Activated naive CD8-positive, alpha-beta T cell treated with anti-CD3 and anti-CD28 coated beads, Interleukin-2, amount 50 U/mL, for 24 hours (primary cell): ENCODE data around the gene SLC30A1.
"Not testable (repeated sequence)": the region's sequence is repeated elsewhere in the genome, so short reads cannot be mapped to it uniquely, and the experiment has no call there.

Experiments
- ATAC-seq: fragments of 150-1000 bp; cut with Tn5 transposase; one replicate; pipeline ENCODE4 v1.10.0; 2021
- DNase-seq: peaks from one replicate; pipeline ENCODE4 v3.0.0; 2021
- H3K27ac Mint-ChIP-seq: one replicate; pipeline ENCODE4 v1.8.0; 2021; ENCODE audit warnings: mild to moderate bottlenecking, mixed read lengths
- H3K27me3 Mint-ChIP-seq: one replicate; pipeline ENCODE4 v1.8.0; 2021; ENCODE audit warnings: mixed read lengths
- H3K36me3 Mint-ChIP-seq: one replicate; pipeline ENCODE4 v1.8.0; 2021; ENCODE audit warnings: low read depth, mixed read lengths
- H3K4me1 Mint-ChIP-seq: one replicate; pipeline ENCODE4 v1.8.0; 2021; ENCODE audit warnings: mixed read lengths
- H3K4me3 Mint-ChIP-seq: one replicate; pipeline ENCODE4 v1.8.0; 2021; ENCODE audit warnings: mild to moderate bottlenecking, moderate library complexity, mixed read lengths
- H3K9me3 Mint-ChIP-seq: one replicate; pipeline ENCODE4 v1.8.0; 2021; ENCODE audit warnings: mixed read lengths

Gene SLC30A1

GRCh38 chr1:211553549-211553948, 25.4 kb downstream of the SLC30A1 start:
- no peaks in the 10 kb centered on the region for H3K4me1 Mint-ChIP-seq
- ATAC-seq (no peak), DNase-seq (no peak)
- no peaks in the 10 kb centered on the region for H3K36me3 Mint-ChIP-seq
- no peaks in the 10 kb centered on the region for H3K9me3 Mint-ChIP-seq
- H3K27ac Mint-ChIP-seq, result no peak overlapping the region
- peaks cover 5% of the 10 kb centered on the region for H3K27me3 Mint-ChIP-seq
- no peak overlapping the region for H3K4me3 Mint-ChIP-seq

DNA sequence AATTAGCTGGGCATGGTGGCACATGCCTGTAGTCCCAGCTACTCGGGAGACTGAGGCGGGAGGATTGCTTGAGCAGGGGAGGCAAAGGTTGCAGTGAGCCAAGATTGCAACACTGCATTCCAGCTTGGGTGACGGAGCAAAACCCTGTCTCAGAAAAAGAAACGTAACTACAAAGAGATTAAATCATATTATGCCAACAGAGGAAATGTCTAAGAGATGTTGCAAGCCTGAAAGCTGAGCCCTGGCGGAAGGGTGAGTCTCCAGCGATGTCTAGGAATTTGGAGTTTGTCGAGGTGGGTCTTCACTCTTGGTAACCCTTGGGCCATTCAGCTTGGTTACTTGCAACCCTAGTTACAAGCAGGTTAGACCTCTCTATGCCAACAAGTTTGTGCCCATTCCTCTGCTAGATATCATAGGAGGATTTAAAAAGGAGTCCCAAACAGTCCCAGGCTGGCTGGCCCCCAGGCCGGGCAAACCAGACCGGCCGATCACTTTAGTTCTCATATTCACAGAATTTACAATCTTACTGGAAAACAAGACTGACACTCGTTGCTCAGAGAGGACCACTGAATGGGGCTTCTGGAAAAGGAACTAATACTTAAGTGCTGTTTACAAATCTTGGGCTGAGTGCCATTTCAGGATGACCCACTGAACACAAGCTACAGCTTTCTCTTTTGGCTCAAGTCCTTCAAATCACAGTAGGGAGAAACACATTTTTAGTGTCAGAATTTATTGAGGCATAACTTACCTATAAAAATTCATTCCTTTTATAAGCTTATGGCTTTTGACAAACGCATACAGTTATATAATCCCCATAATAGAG, 27.1 kb downstream of the SLC30A1 start:
- Mint-ChIP-seq H3K36me3 (no peaks in the 10 kb centered on the region), H3K4me1 (no peaks in the 10 kb centered on the region), H3K9me3 (no peaks in the 10 kb centered on the region), H3K27me3 (peaks cover 5% of the 10 kb centered on the region), H3K4me3 (no peak overlapping the region), H3K27ac (no peak overlapping the region)
- DNase-seq, result no peak
- ATAC-seq, result no peak

- no peaks in the 10 kb centered on the region for H3K36me3 Mint-ChIP-seq
- no peak overlapping the region for H3K4me3 Mint-ChIP-seq
- H3K4me1 Mint-ChIP-seq, result no peaks in the 10 kb centered on the region
- DNase-seq (no peak), ATAC-seq (no peak)
- peaks cover 4% of the 10 kb centered on the region for H3K27me3 Mint-ChIP-seq
- no peaks in the 10 kb centered on the region for H3K9me3 Mint-ChIP-seq
- no peak overlapping the region for H3K27ac Mint-ChIP-seq
Measured at GRCh38 chr1:211549092-211549711, 29.8 kb downstream of the SLC30A1 start.

DNA sequence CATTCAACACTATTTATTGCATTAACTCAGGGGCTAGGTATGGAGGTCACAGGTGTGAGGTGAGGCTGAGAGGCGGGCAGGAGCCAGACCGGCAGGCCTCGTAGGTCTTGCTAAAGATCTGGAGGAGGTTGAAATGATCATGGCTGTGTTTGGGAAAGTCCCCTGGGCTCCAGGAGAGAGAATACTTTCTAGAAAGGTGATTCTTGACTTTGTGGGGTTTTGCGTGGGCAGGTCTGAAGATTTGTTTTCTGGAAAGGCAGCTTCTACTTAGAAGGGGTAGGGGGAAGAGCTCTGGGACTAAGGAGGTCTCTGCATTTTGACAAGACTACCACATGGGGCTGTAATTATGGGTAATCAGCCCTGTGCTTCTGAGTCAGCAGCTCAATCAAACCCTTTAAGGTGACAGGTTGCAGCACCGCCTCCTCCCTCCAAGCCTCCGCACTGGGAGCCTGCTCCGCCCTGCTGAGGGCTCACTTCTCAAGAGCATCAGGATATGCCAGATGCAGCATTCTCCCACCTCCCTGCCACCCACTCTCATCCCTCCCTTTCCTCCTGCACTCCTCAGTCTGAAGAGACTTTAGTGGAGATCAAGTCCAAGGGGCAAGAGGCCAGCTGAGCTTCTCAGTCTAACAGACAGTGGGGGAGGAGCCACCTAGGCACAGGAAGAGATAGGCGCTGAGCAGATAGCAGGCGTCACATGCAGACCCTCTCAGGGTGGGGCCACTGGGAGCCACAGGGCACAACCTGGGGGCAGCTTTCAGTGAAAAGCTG, 30.5 kb downstream of the SLC30A1 start:
- ATAC-seq, result peak; percentile 74
- DNase-seq, result peak; percentile 8

GRCh38 chr1:211547710-211548109, 31.3 kb downstream of the SLC30A1 start:
- ATAC-seq (no peak), DNase-seq (no peak)
- H3K36me3 Mint-ChIP-seq, result no peaks in the 10 kb centered on the region
- no peak overlapping the region for H3K4me3 Mint-ChIP-seq
- no peaks in the 10 kb centered on the region for H3K9me3 Mint-ChIP-seq
- no peaks in the 10 kb centered on the region for H3K4me1 Mint-ChIP-seq
- peaks cover 4% of the 10 kb centered on the region for H3K27me3 Mint-ChIP-seq
- no peak overlapping the region for H3K27ac Mint-ChIP-seq

More for the DNA sequence above, 30.5 kb downstream of the SLC30A1 start:
- Mint-ChIP-seq H3K36me3 (no peaks in the 10 kb centered on the region), H3K4me1 (no peaks in the 10 kb centered on the region), H3K4me3 (no peak overlapping the region), H3K27ac (no peak overlapping the region), H3K27me3 (peaks cover 4% of the 10 kb centered on the region), H3K9me3 (no peaks in the 10 kb centered on the region)

DNA sequence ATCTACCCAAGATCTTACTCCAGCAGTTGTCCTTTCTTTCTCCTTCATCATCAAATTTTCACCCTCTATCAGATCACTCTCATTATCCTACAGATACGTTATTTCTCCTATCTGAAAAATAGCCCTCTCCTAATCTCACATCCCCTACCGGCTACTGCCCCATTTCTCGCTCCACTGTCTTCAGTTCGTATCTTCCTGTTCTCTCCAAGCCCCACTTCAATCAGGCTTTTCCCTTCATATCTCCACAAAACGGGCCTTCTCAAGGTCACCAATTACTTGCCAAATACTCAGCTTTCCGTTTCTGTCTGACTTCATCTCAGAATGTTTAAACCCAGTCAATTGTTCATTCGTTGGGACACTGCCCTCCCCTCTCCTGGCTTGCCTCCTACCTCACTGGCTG, 32.4 kb downstream of the SLC30A1 start:
- Mint-ChIP-seq H3K27ac (no peak overlapping the region), H3K4me3 (no peak overlapping the region), H3K27me3 (peaks cover 4% of the 10 kb centered on the region), H3K4me1 (no peaks in the 10 kb centered on the region), H3K9me3 (no peaks in the 10 kb centered on the region), H3K36me3 (no peaks in the 10 kb centered on the region)
- DNase-seq, result no peak
- no peak for ATAC-seq

- peaks cover 7% of the 10 kb centered on the region for H3K27me3 Mint-ChIP-seq
- H3K4me1 Mint-ChIP-seq, result no peaks in the 10 kb centered on the region
- no peak for ATAC-seq
- no peak for DNase-seq
- no peaks in the 10 kb centered on the region for H3K9me3 Mint-ChIP-seq
- no peaks in the 10 kb centered on the region for H3K36me3 Mint-ChIP-seq
- H3K4me3 Mint-ChIP-seq, result no peak overlapping the region
- H3K27ac Mint-ChIP-seq, result no peak overlapping the region
Measured at GRCh38 chr1:211543025-211543424, 35.9 kb downstream of the SLC30A1 start.

DNA sequence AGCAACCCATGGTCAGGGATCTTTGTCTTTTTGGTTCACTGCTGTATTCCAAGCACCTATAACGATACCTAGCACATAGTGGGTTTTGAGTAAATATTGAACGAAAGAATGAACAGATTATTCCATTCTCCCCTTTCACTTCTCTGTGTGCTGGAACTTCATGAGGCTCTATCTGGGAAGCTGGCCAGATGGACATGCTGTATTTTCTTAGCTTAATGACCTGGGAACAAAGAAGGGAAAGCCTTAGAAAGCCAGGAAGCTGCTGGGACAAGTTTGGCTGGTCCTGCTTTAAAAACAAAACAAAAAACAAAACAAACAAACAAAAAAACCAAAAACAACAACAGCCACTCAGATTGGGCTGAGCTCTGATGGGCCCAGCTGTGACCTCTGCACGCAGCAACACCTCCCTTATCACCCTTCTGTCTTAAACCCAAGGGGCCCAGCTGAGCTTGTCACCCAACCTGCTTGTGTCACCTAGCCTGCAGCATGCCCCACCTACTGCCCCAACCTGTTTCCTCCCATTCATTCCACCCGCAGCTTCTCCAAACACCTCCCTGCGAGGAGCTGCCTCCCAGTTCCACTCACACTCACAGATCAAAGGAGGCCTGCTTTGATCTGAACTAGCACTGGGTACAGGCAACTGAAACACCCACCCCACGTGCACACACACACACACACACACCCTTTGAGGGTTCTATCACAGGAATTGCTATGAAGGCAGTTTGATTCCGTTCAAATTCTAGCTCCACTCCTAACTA, 37.1 kb downstream of the SLC30A1 start:
- no peak for DNase-seq
- no peak overlapping the region for H3K27ac Mint-ChIP-seq
- H3K27me3 Mint-ChIP-seq, result peaks cover 7% of the 10 kb centered on the region
- H3K4me3 Mint-ChIP-seq, result no peak overlapping the region
- ATAC-seq, result no peak
- no peaks in the 10 kb centered on the region for H3K4me1 Mint-ChIP-seq
- no peaks in the 10 kb centered on the region for H3K36me3 Mint-ChIP-seq
- no peaks in the 10 kb centered on the region for H3K9me3 Mint-ChIP-seq

GRCh38 chr1:211541278-211541677, 37.7 kb downstream of the SLC30A1 start:
- H3K4me1 Mint-ChIP-seq, result no peaks in the 10 kb centered on the region
- DNase-seq (no peak), ATAC-seq (no peak)
- H3K36me3 Mint-ChIP-seq, result no peaks in the 10 kb centered on the region
- no peak overlapping the region for H3K4me3 Mint-ChIP-seq
- peaks cover 7% of the 10 kb centered on the region for H3K27me3 Mint-ChIP-seq
- no peaks in the 10 kb centered on the region for H3K9me3 Mint-ChIP-seq
- H3K27ac Mint-ChIP-seq, result no peak overlapping the region

GRCh38 chr1:211540824-211541223, 38.1 kb downstream of the SLC30A1 start:
- H3K27ac Mint-ChIP-seq, H3K9me3 Mint-ChIP-seq, H3K36me3 Mint-ChIP-seq, H3K27me3 Mint-ChIP-seq, H3K4me3 Mint-ChIP-seq, ATAC-seq, H3K4me1 Mint-ChIP-seq, DNase-seq: not testable (repeated sequence)

- no peak for DNase-seq
- Mint-ChIP-seq H3K36me3 (no peaks in the 10 kb centered on the region), H3K27ac (no peak overlapping the region), H3K4me1 (no peaks in the 10 kb centered on the region), H3K9me3 (no peaks in the 10 kb centered on the region), H3K4me3 (no peak overlapping the region), H3K27me3 (peaks cover 5% of the 10 kb centered on the region)
- no peak for ATAC-seq
Measured at GRCh38 chr1:211538287-211538686, 40.7 kb downstream of the SLC30A1 start.

DNA sequence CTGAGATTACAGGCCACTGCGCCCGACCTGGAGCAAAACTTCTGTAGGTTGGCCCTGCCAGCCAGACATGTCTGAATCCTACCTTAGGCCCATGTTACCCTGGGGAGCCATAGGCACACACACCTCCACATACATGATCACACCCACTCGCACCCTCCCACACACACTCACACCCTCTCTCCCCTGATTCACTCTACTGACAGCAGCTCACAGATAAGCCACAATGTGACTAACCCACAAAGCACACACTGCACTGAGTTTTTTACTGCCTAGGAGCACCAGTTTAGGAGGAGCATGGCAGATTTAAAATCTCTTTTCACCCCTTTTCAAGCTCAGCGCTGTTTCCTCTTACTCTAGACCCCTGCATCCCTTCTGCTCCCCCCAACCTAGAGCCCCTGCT, 41.7 kb downstream of the SLC30A1 start:
- H3K9me3 Mint-ChIP-seq, result no peaks in the 10 kb centered on the region
- ATAC-seq (no peak), DNase-seq (no peak)
- no peaks in the 10 kb centered on the region for H3K36me3 Mint-ChIP-seq
- no peaks in the 10 kb centered on the region for H3K4me1 Mint-ChIP-seq
- peaks cover 5% of the 10 kb centered on the region for H3K27me3 Mint-ChIP-seq
- H3K27ac Mint-ChIP-seq, result no peak overlapping the region
- no peak overlapping the region for H3K4me3 Mint-ChIP-seq

GRCh38 chr1:211536606-211537005, 42.4 kb downstream of the SLC30A1 start:
- no peak overlapping the region for H3K4me3 Mint-ChIP-seq
- no peaks in the 10 kb centered on the region for H3K9me3 Mint-ChIP-seq
- ATAC-seq, result no peak
- H3K27ac Mint-ChIP-seq, result no peak overlapping the region
- H3K27me3 Mint-ChIP-seq, result peaks cover 4% of the 10 kb centered on the region
- no peaks in the 10 kb centered on the region for H3K4me1 Mint-ChIP-seq
- DNase-seq, result no peak
- no peaks in the 10 kb centered on the region for H3K36me3 Mint-ChIP-seq

GRCh38 chr1:211535346-211535745, 43.6 kb downstream of the SLC30A1 start:
- no peak overlapping the region for H3K27ac Mint-ChIP-seq
- ATAC-seq (no peak), DNase-seq (no peak)
- no peaks in the 10 kb centered on the region for H3K9me3 Mint-ChIP-seq
- no peaks in the 10 kb centered on the region for H3K36me3 Mint-ChIP-seq
- no peaks in the 10 kb centered on the region for H3K4me1 Mint-ChIP-seq
- no peaks in the 10 kb centered on the region for H3K27me3 Mint-ChIP-seq
- H3K4me3 Mint-ChIP-seq, result no peak overlapping the region
